DND-41 (cell line): ENCODE measurements around the gene TMEM134.
A peak's percentile ranks its signal among the peaks of the same experiment; 100 is the strongest.

Experiments
- ATAC-seq: fragments of 200-7000 bp; cut with Tn5 transposase; 3 replicates; pipeline ENCODE4 v1.9.1; 2021; ENCODE audit warnings: low read depth; ENCODE audit not compliant: insufficient read depth
- DNase-seq: peaks from one replicate; pipeline ENCODE4 v3.0.0-alpha.2; 2020
- H2AFZ ChIP-seq: 2 replicates; pipeline ENCODE4 v1.6.0; 2012; ENCODE audit warnings: low read depth, low read length
- H3K27ac ChIP-seq: 2 replicates; pipeline ENCODE4 v1.5.1; 2012; ENCODE audit warnings: low read length, inconsistent platforms
- H3K27me3 ChIP-seq: fragments of 200-600 bp; sonication (generic); 2 replicates; pipeline ENCODE4 v1.6.0; 2012; ENCODE audit warnings: low read length, mild to moderate bottlenecking, inconsistent platforms; ENCODE audit not compliant: insufficient read depth, poor library complexity
- H3K36me3 ChIP-seq: 2 replicates; pipeline ENCODE4 v1.5.1; 2012; ENCODE audit warnings: low read length, inconsistent platforms; ENCODE audit not compliant: insufficient read depth
- H3K4me1 ChIP-seq: 2 replicates; pipeline ENCODE4 v1.5.1; 2012; ENCODE audit warnings: mild to moderate bottlenecking, low read length; ENCODE audit not compliant: insufficient read depth
- H3K4me2 ChIP-seq: 2 replicates; pipeline ENCODE4 v1.6.0; 2012; ENCODE audit warnings: mild to moderate bottlenecking, moderate library complexity, low read length, inconsistent platforms; ENCODE audit not compliant: insufficient read depth
- H3K4me3 ChIP-seq, 2 experiments: fragments of 200-600 bp in 1 of 2; shearing (Covaris generic) in 1 of 2; 2 replicates each; pipeline ENCODE4 v1.5.1; 2012 to 2016; ENCODE audit warnings: inconsistent platforms in 2 of 2, low read length in 2 of 2, mild to moderate bottlenecking in 2 of 2, low read depth in 1 of 2, moderate library complexity in 1 of 2
- H3K79me2 ChIP-seq: 2 replicates; pipeline ENCODE4 v1.6.0; 2012; ENCODE audit warnings: low read length, inconsistent platforms; ENCODE audit not compliant: insufficient read depth
- H3K9ac ChIP-seq: 2 replicates; pipeline ENCODE4 v1.6.0; 2012; ENCODE audit warnings: low read depth, mild to moderate bottlenecking, inconsistent platforms, low read length, moderate library complexity
- H3K9me3 ChIP-seq: 2 replicates; pipeline ENCODE4 v1.5.1; 2012; ENCODE audit warnings: low read length, moderate library complexity, mild to moderate bottlenecking, inconsistent platforms; ENCODE audit not compliant: insufficient read depth, severe bottlenecking
- H4K20me1 ChIP-seq: 2 replicates; pipeline ENCODE4 v1.6.0; 2012; ENCODE audit warnings: low read length; ENCODE audit not compliant: insufficient read depth
- CTCF ChIP-seq: IDR thresholded peaks from 2 replicates; pipeline ENCODE4 v1.5.1; 2012; ENCODE audit warnings: borderline replicate concordance, low read length, moderate library complexity, mild to moderate bottlenecking; ENCODE audit not compliant: poor library complexity, severe bottlenecking; ENCODE audit errors: extremely low read depth
- EZH2 ChIP-seq: IDR thresholded peaks from 3 replicates; pipeline ENCODE4 v1.6.1; 2012; ENCODE audit warnings: borderline replicate concordance, low read depth, mild to moderate bottlenecking, moderate library complexity, low read length, inconsistent platforms; ENCODE audit not compliant: severe bottlenecking

The TMEM134 gene

GRCh38 chr11:67438158-67438902 is 30.7 kb downstream of the TMEM134 start:
- H3K27ac ChIP-seq = peak overlapping the region; percentile 100
- H3K4me2 ChIP-seq = peak overlapping the region; percentile 99
- no peak for ATAC-seq

GRCh38 chr11:67437809-67438157 is 31.3 kb downstream of the TMEM134 start:
- Histone ChIP-seq H3K4me2 (peak overlapping the region; percentile 99), H3K9ac (peak overlapping the region; percentile 99), H4K20me1 (peaks cover 45% of the 10 kb centered on the region), H2AFZ (no peak overlapping the region), H3K9me3 (no peaks in the 10 kb centered on the region), H3K27ac (peak overlapping the region; percentile 100), H3K4me1 (peaks cover 70% of the 10 kb centered on the region), H3K4me3 (peak overlapping the region; percentile 85 to 92), H3K36me3 (peaks cover 65% of the 10 kb centered on the region), H3K27me3 (no peaks in the 10 kb centered on the region), H3K79me2 (peaks cover 75% of the 10 kb centered on the region)
- ATAC-seq = no peak
- no peak for TF ChIP-seq EZH2
- TF ChIP-seq CTCF = peak; percentile 3
- DNase-seq = no peak

More at GRCh38 chr11:67438158-67438902, 30.7 kb downstream of the TMEM134 start:
- H4K20me1 ChIP-seq = peaks cover 39% of the 10 kb centered on the region
- no peak overlapping the region for H2AFZ ChIP-seq
- peaks cover 70% of the 10 kb centered on the region for H3K4me1 ChIP-seq
- peak overlapping the region; percentile 85 to 92; a peak in 3 of 4 replicates for H3K4me3 ChIP-seq
- no peaks in the 10 kb centered on the region for H3K9me3 ChIP-seq
- TF ChIP-seq EZH2 (no peak), CTCF (peak; percentile 1)
- no peak for DNase-seq
- H3K79me2 ChIP-seq = peaks cover 70% of the 10 kb centered on the region
- peaks cover 59% of the 10 kb centered on the region for H3K36me3 ChIP-seq
- H3K9ac ChIP-seq = peak overlapping the region; percentile 99
- H3K27me3 ChIP-seq = no peaks in the 10 kb centered on the region

GRCh38 chr11:67437082-67437808 is 31.8 kb downstream of the TMEM134 start, which contains the start of gene PTPRCAP:
Gene PTPRCAP (minus strand): TSS chr11:67437682. CDS start chr11:67437619, 63 bp downstream.
- Histone ChIP-seq H2AFZ (no peak within 1 kb of the TSS), H3K4me2 (peak within 1 kb of the TSS; percentile 99), H3K4me3 (peak within 1 kb of the TSS; percentile 85 to 92), H3K27me3 (no peaks in the 10 kb centered on the region), H3K36me3 (peaks cover 70% of the 10 kb centered on the region), H3K79me2 (peaks cover 79% of the 10 kb centered on the region), H3K4me1 (peaks cover 68% of the 10 kb centered on the region), H3K9me3 (no peaks in the 10 kb centered on the region), H4K20me1 (peaks cover 50% of the 10 kb centered on the region), H3K9ac (peak within 1 kb of the TSS; percentile 99), H3K27ac (peak within 1 kb of the TSS; percentile 100)
- DNase-seq (peak; percentile 94), ATAC-seq (peak; percentile 69)
- TF ChIP-seq CTCF (no peak), EZH2 (no peak)
